GM13977 (cell line): ENCODE data around the gene GRM4.

Source experiments
- DNase-seq: peaks from one replicate; pipeline ENCODE4 v3.0.0; 2012; ENCODE audit warnings: low spot score
- CTCF ChIP-seq: IDR thresholded peaks from 2 replicates; pipeline ENCODE4 v1.5.1; 2012; ENCODE audit warnings: mild to moderate bottlenecking, control low read depth; ENCODE audit not compliant: insufficient read depth; ENCODE audit errors: extremely low read depth, missing control alignments
- in situ Hi-C: fragments of 300-500 bp; cut with MboI; formaldehyde crosslinking; loops from one replicate; pipeline ENCODE4 v1.12.0; 2022; ENCODE audit warnings: low sequenced_read_pairs, low pct_unique_long_range_greater_than_20kb, mixed read lengths, inconsistent platforms; ENCODE audit not compliant: unreplicated experiment

GRM4 gene

GRCh38 chr6:34096193-34096592 lies 49.7 kb downstream of the GRM4 start:
- no peak for DNase-seq
- in situ Hi-C loops: no loop called here
- TF ChIP-seq CTCF: no peak

GRCh38 chr6:34095741-34096140 lies 50.1 kb downstream of the GRM4 start:
- TF ChIP-seq CTCF: no peak
- in situ Hi-C loops: no loop called here
- no peak for DNase-seq

GRCh38 chr6:34095136-34095505 lies 50.8 kb downstream of the GRM4 start:
- DNase-seq: no peak
- in situ Hi-C loops: no loop called here
- TF ChIP-seq CTCF: no peak

- TF ChIP-seq CTCF: no peak
- DNase-seq: no peak
- in situ Hi-C loops: no loop called here
Measured at GRCh38 chr6:34094474-34095135, 51.3 kb downstream of the GRM4 start.

- no peak for DNase-seq
- in situ Hi-C loops: no loop called here
- no peak for TF ChIP-seq CTCF
Measured at GRCh38 chr6:34093854-34094430, 51.9 kb downstream of the GRM4 start.

GRCh38 chr6:34093206-34093605 lies 52.7 kb downstream of the GRM4 start:
- no peak for TF ChIP-seq CTCF
- in situ Hi-C loops: no loop called here
- DNase-seq: no peak
